ENCODE data around the gene YAE1. TPM values are rescaled to one million over a fixed set of nuclear protein-coding genes. Genes with fewer than 3 reads are reported as not detected.

Gene YAE1
- total RNA-seq, 1 experiment from 2014 or later: 29.1 TPM

- Histone ChIP-seq H3K27me3 (replicated peaks; ENCODE audit: insufficient read depth, low read depth, low read length, poor library complexity) (no peaks in the 10 kb centered on the region), H3K9me3 (ENCODE audit: low read depth, low read length, poor library complexity, severe bottlenecking) (no peaks in the 10 kb centered on the region), H3K36me3 (ENCODE audit: insufficient read depth, low read length, poor library complexity, severe bottlenecking) (peaks cover 24% of the 10 kb centered on the region), H3K4me3 (ENCODE audit: low read depth, low read length, poor library complexity, severe bottlenecking) (no peak overlapping the region), H3K4me1 (ENCODE audit: insufficient read depth, low read length, poor library complexity, severe bottlenecking) (no peaks in the 10 kb centered on the region), H3K27ac (ENCODE audit: low read depth, low read length, poor library complexity, severe bottlenecking) (no peak overlapping the region)
- no TSS peak for BruUV-seq (replicated peaks)
- intact Hi-C loops (cut with micrococcal nuclease; ENCODE audit: unreplicated experiment): no loop called here
- POLR2A ChIA-PET (ENCODE audit: low non-redundant PET): no interaction called here
- no peak for DNase-seq (ENCODE audit: low spot score)
- CTCF ChIA-PET: no interaction called here
- TF ChIP-seq EZH2 (IDR thresholded peaks at IDR 0.05; ENCODE audit: borderline replicate concordance, low read depth, low read length, poor library complexity, severe bottlenecking) (no peak), CTCF (conservative IDR thresholded peaks at IDR 0.05; ENCODE audit: low read depth, low read length) (no peak)
Observed at GRCh38 chr7:39574673-39575349, 8.6 kb downstream of the YAE1 start.

- ChIA-PET CTCF (no interaction called here), POLR2A (ENCODE audit: low non-redundant PET) (no interaction called here)
- no TSS peak for BruUV-seq (replicated peaks)
- Histone ChIP-seq H3K9me3 (ENCODE audit: low read depth, low read length, poor library complexity, severe bottlenecking) (no peaks in the 10 kb centered on the region), H3K4me3 (ENCODE audit: low read depth, low read length, poor library complexity, severe bottlenecking) (no peak overlapping the region), H3K36me3 (ENCODE audit: insufficient read depth, low read length, poor library complexity, severe bottlenecking) (peaks cover 4% of the 10 kb centered on the region), H3K27ac (ENCODE audit: low read depth, low read length, poor library complexity, severe bottlenecking) (no peak overlapping the region), H3K4me1 (ENCODE audit: insufficient read depth, low read length, poor library complexity, severe bottlenecking) (no peaks in the 10 kb centered on the region), H3K27me3 (replicated peaks; ENCODE audit: insufficient read depth, low read depth, low read length, poor library complexity) (no peaks in the 10 kb centered on the region)
- TF ChIP-seq CTCF (conservative IDR thresholded peaks at IDR 0.05; ENCODE audit: low read depth, low read length) (no peak), EZH2 (IDR thresholded peaks at IDR 0.05; ENCODE audit: borderline replicate concordance, low read depth, low read length, poor library complexity, severe bottlenecking) (no peak)
- intact Hi-C loops (cut with micrococcal nuclease; ENCODE audit: unreplicated experiment): no loop called here
- DNase-seq (ENCODE audit: low spot score): no peak
Observed at GRCh38 chr7:39577229-39577874, 11.1 kb downstream of the YAE1 start.

- no peak for TF ChIP-seq EZH2 (IDR thresholded peaks at IDR 0.05; ENCODE audit: borderline replicate concordance, low read depth, low read length, poor library complexity, severe bottlenecking)
- peak; percentile 86 for TF ChIP-seq CTCF (conservative IDR thresholded peaks at IDR 0.05; ENCODE audit: low read depth, low read length)
- peak; percentile 93 for DNase-seq (ENCODE audit: low spot score)
- ChIA-PET POLR2A (ENCODE audit: low non-redundant PET) (interaction anchor here (0.6 kb wide), 2 partner anchors 38 to 157 kb away, joined by 3 to 4 read pairs; no protein-coding TSS in a partner anchor), CTCF (interaction anchor here (0.5 to 2.9 kb wide), 19 partner anchors 9 to 818 kb away, joined by 3 to 61 read pairs (median 5); partner anchors contain the start of gene RALA)
- no peaks in the 10 kb centered on the region for H3K4me1 ChIP-seq (ENCODE audit: insufficient read depth, low read length, poor library complexity, severe bottlenecking)
- no peaks in the 10 kb centered on the region for H3K27me3 ChIP-seq (replicated peaks; ENCODE audit: insufficient read depth, low read depth, low read length, poor library complexity)
- intact Hi-C loops (cut with micrococcal nuclease; ENCODE audit: unreplicated experiment): loop anchor here (1.0 to 2.0 kb wide), 2 partner anchors 166 to 472 kb away; no protein-coding TSS in a partner anchor
- H3K36me3 ChIP-seq (ENCODE audit: insufficient read depth, low read length, poor library complexity, severe bottlenecking): no peaks in the 10 kb centered on the region
- H3K27ac ChIP-seq (ENCODE audit: low read depth, low read length, poor library complexity, severe bottlenecking): no peak overlapping the region
- H3K4me3 ChIP-seq (ENCODE audit: low read depth, low read length, poor library complexity, severe bottlenecking): no peak overlapping the region
- BruUV-seq (replicated peaks): no TSS peak
- no peaks in the 10 kb centered on the region for H3K9me3 ChIP-seq (ENCODE audit: low read depth, low read length, poor library complexity, severe bottlenecking)
Observed at GRCh38 chr7:39580149-39580874, 14.1 kb downstream of the YAE1 start.

All from A673 (cell line).